GM21737 (cell line): ENCODE data around the gene BTBD6.
A peak's percentile ranks its signal among the peaks of the same experiment; 100 is the strongest.
"Not testable (repeated sequence)": the region's sequence is repeated elsewhere in the genome, so short reads cannot be mapped to it uniquely, and the experiment has no call there.

Experiments used
- ATAC-seq: cut with Tn5 transposase; IDR thresholded peaks from one replicate; pipeline ENCODE4 v1.9.1; 2021; ENCODE audit warnings: mild to moderate bottlenecking, moderate library complexity; ENCODE audit not compliant: unreplicated experiment

BTBD6 gene

GRCh38 chr14:105292826-105293711, 44.7 kb downstream of the BTBD6 start:
- ATAC-seq, result peak; percentile 23

- ATAC-seq, result peak; percentile 58
These were observed 45.8 kb downstream of the BTBD6 start for GRCh38 chr14:105294142-105294597.

- not testable (repeated sequence) for ATAC-seq
These were observed 49.0 kb downstream of the BTBD6 start for GRCh38 chr14:105297311-105297710.

- peak; percentile 11 for ATAC-seq
These were observed 51.6 kb downstream of the BTBD6 start for GRCh38 chr14:105299654-105300541.
